A673 (cell line): Measurements from ENCODE around the gene TMEM17. TPM values are rescaled to one million over a fixed set of nuclear protein-coding genes. Genes with fewer than 3 reads are reported as not detected.
A peak's percentile ranks its signal among the peaks of the same experiment; 100 is the strongest.

Source experiments
- BruUV-seq: library from RNA; stranded (reverse); fragments of 400-500 nt; replicated peaks from 2 replicates; lab custom pipeline; 2021; lab: Mats Ljungman, UMichigan
- CTCF ChIA-PET: fragments of 300-600 bp; sonication (Branson Sonifier 250); formaldehyde crosslinking; loops from one replicate; lab custom pipeline; 2022; ENCODE audit warnings: antibody characterized with exemption; lab: Charles Lee
- POLR2A ChIA-PET: fragments of 300-600 bp; sonication (Branson Sonifier 250); formaldehyde crosslinking; loops from one replicate; lab custom pipeline; 2022; ENCODE audit warnings: antibody characterized with exemption; ENCODE audit not compliant: low non-redundant PET; lab: Charles Lee
- DNase-seq: peaks from one replicate; pipeline ENCODE4 v3.0.0-alpha.2; 2015; ENCODE audit warnings: low spot score
- H3K27ac ChIP-seq: fragments of 200-600 bp; sonication (generic); 2 replicates; pipeline ENCODE4 v1.5.1; 2016; ENCODE audit warnings: mixed run types, low read depth, mild to moderate bottlenecking, mixed read lengths, antibody characterized with exemption, low read length; ENCODE audit not compliant: poor library complexity, severe bottlenecking
- H3K27me3 ChIP-seq: fragments of 200-600 bp; sonication (generic); replicated peaks from 2 replicates; pipeline ENCODE4 v1.6.1; 2017; ENCODE audit warnings: mixed run types, low read depth, mild to moderate bottlenecking, mixed read lengths, antibody characterized with exemption, low read length; ENCODE audit not compliant: insufficient read depth, poor library complexity
- H3K36me3 ChIP-seq: fragments of 200-600 bp; sonication (generic); 2 replicates; pipeline ENCODE4 v1.6.1; 2016; ENCODE audit warnings: mixed run types, mild to moderate bottlenecking, mixed read lengths, antibody characterized with exemption, low read length; ENCODE audit not compliant: insufficient read depth, poor library complexity, severe bottlenecking
- H3K4me1 ChIP-seq: fragments of 200-600 bp; sonication (generic); 2 replicates; pipeline ENCODE4 v1.6.1; 2017; ENCODE audit warnings: mixed run types, mild to moderate bottlenecking, mixed read lengths, antibody characterized with exemption, low read length; ENCODE audit not compliant: insufficient read depth, poor library complexity, severe bottlenecking
- H3K4me3 ChIP-seq: fragments of 200-600 bp; sonication (generic); 2 replicates; pipeline ENCODE4 v1.5.1; 2016; ENCODE audit warnings: low read depth, mixed run types, mild to moderate bottlenecking, mixed read lengths, low read length; ENCODE audit not compliant: poor library complexity, severe bottlenecking
- H3K9me3 ChIP-seq: fragments of 200-600 bp; sonication (generic); 2 replicates; pipeline ENCODE4 v1.6.1; 2016; ENCODE audit warnings: mixed run types, low read depth, mild to moderate bottlenecking, mixed read lengths, antibody characterized with exemption, low read length; ENCODE audit not compliant: poor library complexity, severe bottlenecking
- CTCF ChIP-seq: fragments of 300-800, 200-600 bp; sonication (generic); conservative IDR thresholded peaks from 2 replicates; pipeline ENCODE4 v1.5.1; 2017; ENCODE audit warnings: low read depth, mild to moderate bottlenecking, antibody characterized with exemption, low read length, moderate library complexity, mixed read lengths
- EZH2 ChIP-seq: fragments of 200-600 bp; sonication (generic); IDR thresholded peaks from 2 replicates; pipeline ENCODE4 v1.6.1; 2017; ENCODE audit warnings: borderline replicate concordance, low read depth, mild to moderate bottlenecking, mixed read lengths, antibody characterized with exemption, low read length; ENCODE audit not compliant: poor library complexity, severe bottlenecking
- intact Hi-C: fragments of 100-400 bp; cut with micrococcal nuclease; formaldehyde crosslinking; loops from one replicate; pipeline ENCODE4 v1.10.0; 2022; ENCODE audit not compliant: unreplicated experiment
- total RNA-seq: library from RNA; stranded (reverse); gene quantifications from 2 replicates; pipeline ENCODE4 v1.2.3, GENCODE V29; 2021

The TMEM17 gene
- total RNA-seq, 1 experiment from 2014 or later = 1.5 TPM

GRCh38 chr2:62506421-62506750 is 391 bp upstream of the TMEM17 start:
- ChIA-PET CTCF (no interaction called here), POLR2A (no interaction called here)
- DNase-seq = no peak
- Histone ChIP-seq H3K4me3 (peak overlapping the region; percentile 67), H3K27me3 (peaks cover 2% of the 10 kb centered on the region), H3K27ac (peak overlapping the region; percentile 63), H3K36me3 (no peaks in the 10 kb centered on the region), H3K9me3 (no peaks in the 10 kb centered on the region), H3K4me1 (no peaks in the 10 kb centered on the region)
- intact Hi-C loops = no loop called here
- TF ChIP-seq EZH2 (no peak), CTCF (no peak)
- no TSS peak for BruUV-seq

GRCh38 chr2:62505109-62505749 is 766 bp downstream of the TMEM17 start:
- intact Hi-C loops = no loop called here
- CTCF ChIA-PET = no interaction called here
- Histone ChIP-seq H3K4me1 (no peaks in the 10 kb centered on the region), H3K9me3 (no peaks in the 10 kb centered on the region), H3K4me3 (peak overlapping the region; percentile 67), H3K36me3 (no peaks in the 10 kb centered on the region), H3K27ac (peak overlapping the region; percentile 63), H3K27me3 (no peaks in the 10 kb centered on the region)
- TF ChIP-seq EZH2 = no peak
- TF ChIP-seq CTCF = no peak
- BruUV-seq = no TSS peak
- POLR2A ChIA-PET = no interaction called here
- no peak for DNase-seq

- DNase-seq = no peak
- ChIA-PET CTCF (no interaction called here), POLR2A (no interaction called here)
- TF ChIP-seq CTCF (no peak), EZH2 (no peak)
- H3K4me1 ChIP-seq = no peaks in the 10 kb centered on the region
- no peaks in the 10 kb centered on the region for H3K27me3 ChIP-seq
- no peak overlapping the region for H3K4me3 ChIP-seq
- BruUV-seq = TSS peak; percentile 27
- no peak overlapping the region for H3K27ac ChIP-seq
- no peaks in the 10 kb centered on the region for H3K9me3 ChIP-seq
- intact Hi-C loops = no loop called here
- H3K36me3 ChIP-seq = no peaks in the 10 kb centered on the region
Observed at GRCh38 chr2:62504657-62505056, 1.3 kb downstream of the TMEM17 start.
